HEK293 (cell line): Measurements from ENCODE around the gene CAPRIN2.

Experiments used
- CTCF ChIA-PET: fragments of 350-600 bp; formaldehyde crosslinking; extraction: SDS; loops from one replicate; lab custom pipeline; 2021; ENCODE audit warnings: antibody characterized with exemption; lab: Yijun Ruan, JAX
- POLR2A ChIA-PET: fragments of 300-600 bp; formaldehyde crosslinking; extraction: SDS; loops from one replicate; lab custom pipeline; 2020; ENCODE audit warnings: antibody characterized with exemption, inconsistent platforms; lab: Yijun Ruan, JAX
- H3K27ac ChIP-seq: fragments of 200-500 bp; sonication (Bioruptor generic); 2 replicates; pipeline ENCODE4 v1.5.1; 2014; ENCODE audit warnings: low read depth, low read length, control low read depth, inconsistent platforms; ENCODE audit errors: extremely low read depth
- H3K36me3 ChIP-seq, 2 experiments: fragments of 200-500 bp in 1 of 2; sonication (Bioruptor generic) in 1 of 2; 1 replicate in 1 of 2; 2 replicates in 1 of 2; pipeline ENCODE4 v1.5.1; 2014 to 2017; ENCODE audit warnings: inconsistent platforms in 2 of 2, low read length in 2 of 2; ENCODE audit not compliant: control insufficient read depth in 2 of 2, insufficient read depth in 1 of 2
- H3K4me1 ChIP-seq: fragments of 200-500 bp; sonication (Bioruptor generic); 2 replicates; pipeline ENCODE4 v1.5.1; 2014; ENCODE audit warnings: mild to moderate bottlenecking, low read length, inconsistent platforms; ENCODE audit not compliant: control insufficient read depth, insufficient read depth
- H3K4me3 ChIP-seq: 2 replicates; pipeline ENCODE4 v1.5.1; 2011; ENCODE audit warnings: low read depth, mild to moderate bottlenecking, control low read depth, low read length, moderate library complexity
- H3K9me3 ChIP-seq: fragments of 200-500 bp; sonication (Bioruptor generic); 2 replicates; pipeline ENCODE4 v1.5.1; 2014; ENCODE audit warnings: low read depth, low read length, inconsistent platforms; ENCODE audit not compliant: control insufficient read depth, insufficient read depth
- GLI2 ChIP-seq: fragments of 450-650 bp; formaldehyde crosslinking; IDR thresholded peaks from 2 replicates; pipeline ENCODE4; 2017; ENCODE audit warnings: missing biosample characterization, missing genetic modification characterization, low read depth, borderline replicate concordance
- OSR2 ChIP-seq: fragments of 450-650 bp; formaldehyde crosslinking; IDR thresholded peaks from 2 replicates; pipeline ENCODE4 v1.5.1; 2016; ENCODE audit warnings: missing biosample characterization, missing genetic modification characterization
- SETDB1 ChIP-seq: IDR thresholded peaks from one replicate; pipeline ENCODE4 v1.6.1; 2017; ENCODE audit warnings: mild to moderate bottlenecking, low read length, moderate library complexity, mixed read lengths; ENCODE audit not compliant: insufficient read length
- ZFP37 ChIP-seq: fragments of 450-650 bp; formaldehyde crosslinking; IDR thresholded peaks from 2 replicates; pipeline ENCODE4 v1.5.1; 2016; ENCODE audit warnings: missing biosample characterization, missing genetic modification characterization
- ZNF133 ChIP-seq: fragments of 450-650 bp; formaldehyde crosslinking; IDR thresholded peaks from 2 replicates; pipeline ENCODE4 v1.5.1; 2016; ENCODE audit warnings: missing biosample characterization, missing genetic modification characterization
- ZNF184 ChIP-seq: fragments of 450-650 bp; IDR thresholded peaks from 2 replicates; pipeline ENCODE4 v1.5.1; 2018; ENCODE audit warnings: missing biosample characterization, mild to moderate bottlenecking, missing genetic modification characterization
- ZNF202 ChIP-seq: fragments of 450-650 bp; formaldehyde crosslinking; IDR thresholded peaks from 2 replicates; pipeline ENCODE4 v1.5.1; 2016; ENCODE audit warnings: missing biosample characterization, missing genetic modification characterization, borderline replicate concordance
- ZNF248 ChIP-seq: fragments of 450-650 bp; formaldehyde crosslinking; IDR thresholded peaks from 2 replicates; pipeline ENCODE4 v1.5.1; 2017; ENCODE audit warnings: missing biosample characterization, missing genetic modification characterization
- ZNF350 ChIP-seq: fragments of 450-650 bp; formaldehyde crosslinking; IDR thresholded peaks from 2 replicates; pipeline ENCODE4 v1.5.0; 2017; ENCODE audit warnings: missing biosample characterization, mild to moderate bottlenecking, missing genetic modification characterization
- ZNF501 ChIP-seq: fragments of 450-650 bp; formaldehyde crosslinking; IDR thresholded peaks from 2 replicates; pipeline ENCODE4 v1.5.1; 2016; ENCODE audit warnings: missing biosample characterization, missing genetic modification characterization
- ZNF510 ChIP-seq: fragments of 450-650 bp; formaldehyde crosslinking; IDR thresholded peaks from 2 replicates; pipeline ENCODE4 v1.5.1; 2018; ENCODE audit warnings: mild to moderate bottlenecking, missing genetic modification characterization, missing biosample characterization; ENCODE audit not compliant: insufficient replicate concordance
- ZNF555 ChIP-seq: fragments of 450-650 bp; formaldehyde crosslinking; conservative IDR thresholded peaks from 2 replicates; pipeline ENCODE4 v1.5.1; 2017; ENCODE audit warnings: missing biosample characterization, mild to moderate bottlenecking, missing genetic modification characterization, inconsistent platforms
- ZNF610 ChIP-seq: fragments of 450-650 bp; formaldehyde crosslinking; IDR thresholded peaks from 2 replicates; pipeline ENCODE4 v1.5.1; 2016; ENCODE audit warnings: missing biosample characterization, missing genetic modification characterization, borderline replicate concordance
- ZNF621 ChIP-seq: fragments of 450-650 bp; formaldehyde crosslinking; IDR thresholded peaks from 2 replicates; pipeline ENCODE4 v1.5.1; 2017; ENCODE audit warnings: missing biosample characterization, missing genetic modification characterization
- ZNF776 ChIP-seq: fragments of 450-650 bp; formaldehyde crosslinking; IDR thresholded peaks from 2 replicates; pipeline ENCODE4 v1.5.0; 2017; ENCODE audit warnings: missing biosample characterization, missing genetic modification characterization, borderline replicate concordance
- TF ChIP-seq, protein P1 (sequence below): sonication (generic); formaldehyde crosslinking; IDR thresholded peaks from 2 replicates; pipeline ENCODE4 v1.8.1; 2022; ENCODE audit warnings: mild to moderate bottlenecking, moderate library complexity, missing genetic modification reagents
- TF ChIP-seq, protein P2 (sequence below): fragments of 450-650 bp; formaldehyde crosslinking; IDR thresholded peaks from 2 replicates; pipeline ENCODE4 v1.5.1; 2016; ENCODE audit warnings: missing biosample characterization, missing genetic modification characterization
- TF ChIP-seq, protein P3 (sequence below): fragments of 450-650 bp; IDR thresholded peaks from 2 replicates; pipeline ENCODE4 v1.5.1; 2018; ENCODE audit warnings: missing biosample characterization, mild to moderate bottlenecking, missing genetic modification characterization
- TF ChIP-seq, protein P4 (sequence below): fragments of 450-650 bp; formaldehyde crosslinking; IDR thresholded peaks from 2 replicates; pipeline ENCODE4 v1.5.1; 2016; ENCODE audit warnings: missing biosample characterization, missing genetic modification characterization, borderline replicate concordance
- TF ChIP-seq, protein P5 (sequence below): fragments of 450-650 bp; formaldehyde crosslinking; IDR thresholded peaks from 2 replicates; pipeline ENCODE4 v1.5.1; 2016; ENCODE audit warnings: missing biosample characterization, missing genetic modification characterization

CAPRIN2 gene

DNA sequence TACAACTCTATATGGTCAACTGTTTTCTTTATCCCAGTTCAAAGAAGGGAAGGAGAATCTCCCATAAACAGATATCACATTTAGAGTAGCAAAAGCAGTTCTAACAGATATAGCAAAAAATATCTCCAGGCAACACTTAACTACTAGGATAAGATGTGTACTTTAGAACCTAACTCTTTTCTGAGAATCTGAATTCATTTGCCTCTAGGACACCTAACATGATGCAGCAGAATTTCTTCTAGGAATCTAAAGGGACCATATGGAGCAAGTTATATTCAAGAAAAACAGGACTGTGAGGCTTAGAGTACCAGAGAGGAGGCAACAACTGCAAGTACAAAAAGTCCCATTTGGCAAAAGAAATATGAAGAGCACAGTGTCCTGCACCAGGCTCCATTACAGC lies 24.4 kb upstream of the CAPRIN2 start:
- ChIA-PET CTCF (no interaction called here), POLR2A (no interaction called here)
- no peaks in the 10 kb centered on the region for H3K36me3 ChIP-seq
- H3K4me1 ChIP-seq = no peaks in the 10 kb centered on the region
- TF ChIP-seq ZNF202 (tag by site-specific recombination) = no peak
- no peak for TF ChIP-seq GLI2 (tag by site-specific recombination)
- no peak for TF ChIP-seq ZNF350 (tag by site-specific recombination)
- TF ChIP-seq, protein P1, sequence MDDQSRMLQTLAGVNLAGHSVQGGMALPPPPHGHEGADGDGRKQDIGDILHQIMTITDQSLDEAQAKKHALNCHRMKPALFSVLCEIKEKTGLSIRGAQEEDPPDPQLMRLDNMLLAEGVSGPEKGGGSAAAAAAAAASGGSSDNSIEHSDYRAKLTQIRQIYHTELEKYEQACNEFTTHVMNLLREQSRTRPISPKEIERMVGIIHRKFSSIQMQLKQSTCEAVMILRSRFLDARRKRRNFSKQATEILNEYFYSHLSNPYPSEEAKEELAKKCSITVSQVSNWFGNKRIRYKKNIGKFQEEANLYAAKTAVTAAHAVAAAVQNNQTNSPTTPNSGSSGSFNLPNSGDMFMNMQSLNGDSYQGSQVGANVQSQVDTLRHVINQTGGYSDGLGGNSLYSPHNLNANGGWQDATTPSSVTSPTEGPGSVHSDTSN (CRISPR knock-in tag) = no peak
- no peak for TF ChIP-seq ZNF555 (tag by site-specific recombination)
- H3K27ac ChIP-seq = no peak overlapping the region
- H3K4me3 ChIP-seq = no peak overlapping the region
- no peaks in the 10 kb centered on the region; the same call in 1 of the 2 replicates for H3K9me3 ChIP-seq

DNA sequence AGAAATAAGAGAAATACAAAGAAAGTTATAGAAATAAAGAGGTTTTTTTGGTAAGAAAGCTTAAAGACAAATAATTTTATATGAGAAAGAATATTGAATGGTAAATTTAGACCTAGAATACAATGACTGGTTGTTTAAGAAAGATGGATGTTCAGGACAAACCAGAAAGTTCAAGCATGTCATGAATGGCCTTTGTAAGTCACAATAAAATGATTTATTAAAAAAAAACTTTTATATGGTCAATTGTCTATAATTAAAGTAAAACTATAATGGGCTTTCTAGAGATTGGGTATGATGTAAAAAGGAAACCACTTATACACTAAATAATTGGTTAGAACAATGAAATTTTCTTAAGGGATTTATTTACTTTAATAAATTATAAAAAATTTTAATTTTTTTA lies 19.8 kb upstream of the CAPRIN2 start:
- CTCF ChIA-PET = interaction anchor here (0.7 kb wide), 1 partner anchor 17 kb away, joined by 3 read pairs; no protein-coding TSS in a partner anchor
- Histone ChIP-seq H3K9me3 (no peaks in the 10 kb centered on the region), H3K36me3 (no peaks in the 10 kb centered on the region), H3K4me3 (no peak overlapping the region), H3K27ac (no peak overlapping the region), H3K4me1 (no peaks in the 10 kb centered on the region)
- POLR2A ChIA-PET = no interaction called here
- TF ChIP-seq, protein P2, sequence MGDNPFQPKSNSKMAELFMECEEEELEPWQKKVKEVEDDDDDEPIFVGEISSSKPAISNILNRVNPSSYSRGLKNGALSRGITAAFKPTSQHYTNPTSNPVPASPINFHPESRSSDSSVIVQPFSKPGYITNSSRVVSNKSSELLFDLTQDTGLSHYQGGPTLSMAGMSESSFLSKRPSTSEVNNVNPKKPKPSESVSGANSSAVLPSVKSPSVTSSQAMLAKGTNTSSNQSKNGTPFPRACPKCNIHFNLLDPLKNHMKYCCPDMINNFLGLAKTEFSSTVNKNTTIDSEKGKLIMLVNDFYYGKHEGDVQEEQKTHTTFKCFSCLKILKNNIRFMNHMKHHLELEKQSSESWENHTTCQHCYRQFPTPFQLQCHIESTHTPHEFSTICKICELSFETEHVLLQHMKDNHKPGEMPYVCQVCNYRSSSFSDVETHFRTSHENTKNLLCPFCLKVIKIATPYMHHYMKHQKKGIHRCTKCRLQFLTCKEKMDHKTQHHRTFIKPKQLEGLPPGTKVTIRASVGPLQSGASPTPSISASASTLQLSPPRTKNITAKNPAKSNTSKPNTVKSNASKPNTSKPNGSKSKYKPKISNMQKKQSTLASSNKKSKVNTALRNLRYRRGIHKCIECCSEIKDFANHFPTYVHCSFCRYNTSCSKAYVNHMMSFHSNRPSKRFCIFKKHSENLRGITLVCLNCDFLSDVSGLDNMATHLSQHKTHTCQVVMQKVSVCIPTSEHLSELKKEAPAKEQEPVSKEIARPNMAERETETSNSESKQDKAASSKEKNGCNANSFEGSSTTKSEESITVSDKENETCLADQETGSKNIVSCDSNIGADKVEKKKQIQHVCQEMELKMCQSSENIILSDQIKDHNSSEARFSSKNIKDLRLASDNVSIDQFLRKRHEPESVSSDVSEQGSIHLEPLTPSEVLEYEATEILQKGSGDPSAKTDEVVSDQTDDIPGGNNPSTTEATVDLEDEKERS (tag by site-specific recombination) = 0 out of 2 replicates have a peak, but pooled peaks have one; percentile 37
- TF ChIP-seq SETDB1 = peak; percentile 98
- TF ChIP-seq ZNF184 (tag by site-specific recombination) = 0 out of 2 replicates have a peak, but pooled peaks have one; percentile 54
- TF ChIP-seq, protein P3, sequence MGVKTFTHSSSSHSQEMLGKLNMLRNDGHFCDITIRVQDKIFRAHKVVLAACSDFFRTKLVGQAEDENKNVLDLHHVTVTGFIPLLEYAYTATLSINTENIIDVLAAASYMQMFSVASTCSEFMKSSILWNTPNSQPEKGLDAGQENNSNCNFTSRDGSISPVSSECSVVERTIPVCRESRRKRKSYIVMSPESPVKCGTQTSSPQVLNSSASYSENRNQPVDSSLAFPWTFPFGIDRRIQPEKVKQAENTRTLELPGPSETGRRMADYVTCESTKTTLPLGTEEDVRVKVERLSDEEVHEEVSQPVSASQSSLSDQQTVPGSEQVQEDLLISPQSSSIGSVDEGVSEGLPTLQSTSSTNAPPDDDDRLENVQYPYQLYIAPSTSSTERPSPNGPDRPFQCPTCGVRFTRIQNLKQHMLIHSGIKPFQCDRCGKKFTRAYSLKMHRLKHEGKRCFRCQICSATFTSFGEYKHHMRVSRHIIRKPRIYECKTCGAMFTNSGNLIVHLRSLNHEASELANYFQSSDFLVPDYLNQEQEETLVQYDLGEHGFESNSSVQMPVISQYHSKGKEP = no peak

DNA sequence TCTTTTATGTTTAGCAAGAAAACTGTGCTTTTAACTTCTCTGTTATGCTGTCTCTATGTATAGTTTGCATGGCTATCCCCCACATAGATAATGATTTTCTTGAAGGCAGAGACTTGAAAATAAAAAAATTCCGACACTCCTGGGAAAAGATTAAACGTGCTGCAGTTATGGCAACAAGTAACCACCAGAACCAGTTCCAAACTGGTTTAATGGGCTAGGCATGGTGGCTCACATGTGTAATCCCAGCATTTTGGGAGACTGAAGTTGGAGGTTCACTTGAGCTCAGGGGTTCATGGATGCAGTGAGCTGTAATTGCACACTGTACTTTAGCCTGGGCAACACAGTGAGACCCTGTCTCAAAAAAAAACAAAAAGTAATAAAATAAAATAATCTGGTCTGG lies 15.1 kb upstream of the CAPRIN2 start:
- Histone ChIP-seq H3K27ac (no peak overlapping the region), H3K4me3 (no peak overlapping the region), H3K36me3 (no peaks in the 10 kb centered on the region), H3K9me3 (no peaks in the 10 kb centered on the region), H3K4me1 (no peaks in the 10 kb centered on the region)
- CTCF ChIA-PET = no interaction called here
- POLR2A ChIA-PET = no interaction called here
- TF ChIP-seq ZNF510 (tag by site-specific recombination) = no peak
- no peak for TF ChIP-seq ZNF610 (tag by site-specific recombination)
- TF ChIP-seq ZNF776 (tag by site-specific recombination) = no peak
- TF ChIP-seq, protein P4, sequence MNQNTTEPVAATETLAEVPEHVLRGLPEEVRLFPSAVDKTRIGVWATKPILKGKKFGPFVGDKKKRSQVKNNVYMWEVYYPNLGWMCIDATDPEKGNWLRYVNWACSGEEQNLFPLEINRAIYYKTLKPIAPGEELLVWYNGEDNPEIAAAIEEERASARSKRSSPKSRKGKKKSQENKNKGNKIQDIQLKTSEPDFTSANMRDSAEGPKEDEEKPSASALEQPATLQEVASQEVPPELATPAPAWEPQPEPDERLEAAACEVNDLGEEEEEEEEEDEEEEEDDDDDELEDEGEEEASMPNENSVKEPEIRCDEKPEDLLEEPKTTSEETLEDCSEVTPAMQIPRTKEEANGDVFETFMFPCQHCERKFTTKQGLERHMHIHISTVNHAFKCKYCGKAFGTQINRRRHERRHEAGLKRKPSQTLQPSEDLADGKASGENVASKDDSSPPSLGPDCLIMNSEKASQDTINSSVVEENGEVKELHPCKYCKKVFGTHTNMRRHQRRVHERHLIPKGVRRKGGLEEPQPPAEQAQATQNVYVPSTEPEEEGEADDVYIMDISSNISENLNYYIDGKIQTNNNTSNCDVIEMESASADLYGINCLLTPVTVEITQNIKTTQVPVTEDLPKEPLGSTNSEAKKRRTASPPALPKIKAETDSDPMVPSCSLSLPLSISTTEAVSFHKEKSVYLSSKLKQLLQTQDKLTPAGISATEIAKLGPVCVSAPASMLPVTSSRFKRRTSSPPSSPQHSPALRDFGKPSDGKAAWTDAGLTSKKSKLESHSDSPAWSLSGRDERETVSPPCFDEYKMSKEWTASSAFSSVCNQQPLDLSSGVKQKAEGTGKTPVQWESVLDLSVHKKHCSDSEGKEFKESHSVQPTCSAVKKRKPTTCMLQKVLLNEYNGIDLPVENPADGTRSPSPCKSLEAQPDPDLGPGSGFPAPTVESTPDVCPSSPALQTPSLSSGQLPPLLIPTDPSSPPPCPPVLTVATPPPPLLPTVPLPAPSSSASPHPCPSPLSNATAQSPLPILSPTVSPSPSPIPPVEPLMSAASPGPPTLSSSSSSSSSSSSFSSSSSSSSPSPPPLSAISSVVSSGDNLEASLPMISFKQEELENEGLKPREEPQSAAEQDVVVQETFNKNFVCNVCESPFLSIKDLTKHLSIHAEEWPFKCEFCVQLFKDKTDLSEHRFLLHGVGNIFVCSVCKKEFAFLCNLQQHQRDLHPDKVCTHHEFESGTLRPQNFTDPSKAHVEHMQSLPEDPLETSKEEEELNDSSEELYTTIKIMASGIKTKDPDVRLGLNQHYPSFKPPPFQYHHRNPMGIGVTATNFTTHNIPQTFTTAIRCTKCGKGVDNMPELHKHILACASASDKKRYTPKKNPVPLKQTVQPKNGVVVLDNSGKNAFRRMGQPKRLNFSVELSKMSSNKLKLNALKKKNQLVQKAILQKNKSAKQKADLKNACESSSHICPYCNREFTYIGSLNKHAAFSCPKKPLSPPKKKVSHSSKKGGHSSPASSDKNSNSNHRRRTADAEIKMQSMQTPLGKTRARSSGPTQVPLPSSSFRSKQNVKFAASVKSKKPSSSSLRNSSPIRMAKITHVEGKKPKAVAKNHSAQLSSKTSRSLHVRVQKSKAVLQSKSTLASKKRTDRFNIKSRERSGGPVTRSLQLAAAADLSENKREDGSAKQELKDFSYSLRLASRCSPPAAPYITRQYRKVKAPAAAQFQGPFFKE (tag by site-specific recombination) = no peak
- TF ChIP-seq ZNF501 (tag by site-specific recombination) = no peak
- TF ChIP-seq ZNF133 (tag by site-specific recombination) = no peak
- TF ChIP-seq ZFP37 (tag by site-specific recombination) = no peak
- TF ChIP-seq OSR2 (tag by site-specific recombination) = no peak
- TF ChIP-seq ZNF248 (tag by site-specific recombination) = no peak
- no peak for TF ChIP-seq ZNF621 (tag by site-specific recombination)
- TF ChIP-seq, protein P5, sequence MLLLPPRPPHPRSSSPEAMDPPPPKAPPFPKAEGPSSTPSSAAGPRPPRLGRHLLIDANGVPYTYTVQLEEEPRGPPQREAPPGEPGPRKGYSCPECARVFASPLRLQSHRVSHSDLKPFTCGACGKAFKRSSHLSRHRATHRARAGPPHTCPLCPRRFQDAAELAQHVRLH = no peak
